ENCODE measurements around the gene TMEM178B. TPM values are rescaled to one million over a fixed set of nuclear protein-coding genes. Genes with fewer than 3 reads are reported as not detected.

TMEM178B gene
- total and polyA plus RNA-seq, 2 of the 13 experiments (the other 11 are each of a cell fraction or from before 2014, with no cell fraction given) = 0.01 to 0.02 TPM

DNA sequence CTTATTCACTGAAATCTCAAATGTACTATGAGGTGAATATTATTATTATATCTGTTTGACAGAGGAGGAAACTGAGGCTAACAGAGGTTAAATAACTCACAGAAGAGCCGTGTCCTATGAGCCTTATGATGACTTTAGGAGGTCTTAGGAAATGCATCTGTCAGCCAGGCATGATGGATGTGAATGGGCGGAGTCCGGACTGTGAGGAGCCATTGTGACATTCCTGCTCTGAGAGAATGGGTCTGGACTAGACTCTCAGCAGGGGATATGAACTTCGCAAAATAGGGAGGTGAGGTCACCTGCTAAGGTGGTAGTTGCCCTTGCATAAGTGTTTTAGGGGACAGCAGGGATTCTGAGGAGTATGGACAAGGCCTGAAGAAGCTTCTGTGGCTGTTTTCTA lies 153.6 kb downstream of the TMEM178B start (continued):
- no peak for TF ChIP-seq SAP130 (CRISPR knock-in tag; IDR thresholded peaks at IDR 0.05; ENCODE audit: low read depth)
- TF ChIP-seq STAT5B (CRISPR knock-in tag; IDR thresholded peaks at IDR 0.05) = no peak
- TF ChIP-seq TGIF2 (CRISPR knock-in tag; IDR thresholded peaks at IDR 0.05) = no peak
- TF ChIP-seq ZNF879 (CRISPR knock-in tag; IDR thresholded peaks at IDR 0.05) = no peak

DNA sequence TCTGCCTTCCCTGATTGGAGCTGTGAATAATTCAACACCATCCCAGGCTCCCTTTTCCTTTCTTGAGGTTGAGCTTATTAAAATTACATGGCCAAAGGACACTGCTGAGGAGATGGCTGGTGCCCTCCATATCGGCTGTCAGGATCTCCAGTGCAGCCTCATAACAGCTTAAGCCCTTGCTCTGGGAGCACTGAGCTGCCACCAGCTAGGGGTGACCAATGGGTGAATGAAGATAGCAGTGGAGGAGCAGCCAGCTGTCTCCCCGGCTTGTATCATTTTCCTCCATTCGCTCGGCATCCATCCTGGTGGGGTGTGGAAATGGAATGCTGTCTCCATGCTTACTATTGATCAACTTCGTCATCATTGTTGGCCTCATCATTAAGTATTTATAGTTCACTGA lies 154.6 kb downstream of the TMEM178B start:
- no peak overlapping the region for H2AFZ ChIP-seq (ENCODE audit: low read length)
- no peaks in the 10 kb centered on the region for H3K27me3 ChIP-seq (ENCODE audit: control insufficient read depth in 1 of 2, insufficient read depth in 2 of 2, low read length in 2 of 2)
- H3K36me3 ChIP-seq (replicated peaks in 1 of 2; ENCODE audit: control insufficient read depth in 1 of 2, insufficient read depth in 2 of 2, low read length in 2 of 2) = no peaks in the 10 kb centered on the region
- no peak overlapping the region for H3K4me3 ChIP-seq (replicated peaks in 1 of 3; ENCODE audit: insufficient read depth in 1 of 3, low read depth in 2 of 3, low read length in 3 of 3)
- H3K4me2 ChIP-seq (ENCODE audit: low read depth, low read length) = no peak overlapping the region
- no peak overlapping the region for H3K27ac ChIP-seq (ENCODE audit: extremely low read length, insufficient read depth, low read length)
- no peaks in the 10 kb centered on the region for H3K79me2 ChIP-seq (ENCODE audit: insufficient read depth, low read length)
- 23% methylated on average over 5 of the region's 5 CpGs for WGBS (ENCODE audit: low lambda C conversion rate)
- ATAC-seq = no peak
- H3K9me3 ChIP-seq (ENCODE audit: low read length) = no peaks in the 10 kb centered on the region
- no peak for FAIRE-seq
- in situ Hi-C loops (cut with HindIII; ENCODE audit: extremely low pct_ligation_motif_present, low pct_unique_long_range_greater_than_20kb) = no loop called here
- DNase-seq (ENCODE audit: low spot score) = no peak
- no peak for TF ChIP-seq SOX13 (IDR thresholded peaks at IDR 0.05)
- no peak for TF ChIP-seq SOX13 (CRISPR knock-in tag; conservative IDR thresholded peaks at IDR 0.05 in 1 of 2, IDR thresholded peaks at IDR 0.05 in 1 of 2)
- TF ChIP-seq XBP1 (CRISPR knock-in tag; IDR thresholded peaks at IDR 0.05) = no peak
- TF ChIP-seq EED (CRISPR knock-in tag; IDR thresholded peaks at IDR 0.05) = no peak
- no peak for TF ChIP-seq CC2D1A (CRISPR knock-in tag; IDR thresholded peaks at IDR 0.05)
- TF ChIP-seq, protein P1, sequence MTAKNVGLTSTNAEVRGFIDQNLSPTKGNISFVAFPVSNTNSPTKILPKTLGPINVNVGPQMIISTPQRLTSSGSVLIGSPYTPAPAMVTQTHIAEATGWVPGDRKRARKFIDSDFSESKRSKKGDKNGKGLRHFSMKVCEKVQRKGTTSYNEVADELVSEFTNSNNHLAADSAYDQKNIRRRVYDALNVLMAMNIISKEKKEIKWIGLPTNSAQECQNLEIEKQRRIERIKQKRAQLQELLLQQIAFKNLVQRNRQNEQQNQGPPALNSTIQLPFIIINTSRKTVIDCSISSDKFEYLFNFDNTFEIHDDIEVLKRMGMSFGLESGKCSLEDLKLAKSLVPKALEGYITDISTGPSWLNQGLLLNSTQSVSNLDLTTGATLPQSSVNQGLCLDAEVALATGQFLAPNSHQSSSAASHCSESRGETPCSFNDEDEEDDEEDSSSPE (CRISPR knock-in tag; IDR thresholded peaks at IDR 0.05) = no peak
- no peak for TF ChIP-seq HMG20A (CRISPR knock-in tag; IDR thresholded peaks at IDR 0.05; ENCODE audit: borderline replicate concordance)
- no peak for TF ChIP-seq PRMT3 (CRISPR knock-in tag; IDR thresholded peaks at IDR 0.05; ENCODE audit: borderline replicate concordance, low read depth)
- TF ChIP-seq SNAPC2 (CRISPR knock-in tag; IDR thresholded peaks at IDR 0.05) = no peak
- no peak for TF ChIP-seq ZNF773 (CRISPR knock-in tag; IDR thresholded peaks at IDR 0.05; ENCODE audit: borderline replicate concordance)
- TF ChIP-seq, protein P2, sequence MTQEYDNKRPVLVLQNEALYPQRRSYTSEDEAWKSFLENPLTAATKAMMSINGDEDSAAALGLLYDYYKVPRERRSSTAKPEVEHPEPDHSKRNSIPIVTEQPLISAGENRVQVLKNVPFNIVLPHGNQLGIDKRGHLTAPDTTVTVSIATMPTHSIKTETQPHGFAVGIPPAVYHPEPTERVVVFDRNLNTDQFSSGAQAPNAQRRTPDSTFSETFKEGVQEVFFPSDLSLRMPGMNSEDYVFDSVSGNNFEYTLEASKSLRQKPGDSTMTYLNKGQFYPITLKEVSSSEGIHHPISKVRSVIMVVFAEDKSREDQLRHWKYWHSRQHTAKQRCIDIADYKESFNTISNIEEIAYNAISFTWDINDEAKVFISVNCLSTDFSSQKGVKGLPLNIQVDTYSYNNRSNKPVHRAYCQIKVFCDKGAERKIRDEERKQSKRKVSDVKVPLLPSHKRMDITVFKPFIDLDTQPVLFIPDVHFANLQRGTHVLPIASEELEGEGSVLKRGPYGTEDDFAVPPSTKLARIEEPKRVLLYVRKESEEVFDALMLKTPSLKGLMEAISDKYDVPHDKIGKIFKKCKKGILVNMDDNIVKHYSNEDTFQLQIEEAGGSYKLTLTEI (CRISPR knock-in tag; conservative IDR thresholded peaks at IDR 0.05) = no peak
- TF ChIP-seq, protein P3, sequence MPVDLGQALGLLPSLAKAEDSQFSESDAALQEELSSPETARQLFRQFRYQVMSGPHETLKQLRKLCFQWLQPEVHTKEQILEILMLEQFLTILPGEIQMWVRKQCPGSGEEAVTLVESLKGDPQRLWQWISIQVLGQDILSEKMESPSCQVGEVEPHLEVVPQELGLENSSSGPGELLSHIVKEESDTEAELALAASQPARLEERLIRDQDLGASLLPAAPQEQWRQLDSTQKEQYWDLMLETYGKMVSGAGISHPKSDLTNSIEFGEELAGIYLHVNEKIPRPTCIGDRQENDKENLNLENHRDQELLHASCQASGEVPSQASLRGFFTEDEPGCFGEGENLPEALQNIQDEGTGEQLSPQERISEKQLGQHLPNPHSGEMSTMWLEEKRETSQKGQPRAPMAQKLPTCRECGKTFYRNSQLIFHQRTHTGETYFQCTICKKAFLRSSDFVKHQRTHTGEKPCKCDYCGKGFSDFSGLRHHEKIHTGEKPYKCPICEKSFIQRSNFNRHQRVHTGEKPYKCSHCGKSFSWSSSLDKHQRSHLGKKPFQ (CRISPR knock-in tag; IDR thresholded peaks at IDR 0.05; ENCODE audit: insufficient replicate concordance) = no peak
- no peak for TF ChIP-seq MED13 (CRISPR knock-in tag; IDR thresholded peaks at IDR 0.05)
- TF ChIP-seq FOXM1 (CRISPR knock-in tag; IDR thresholded peaks at IDR 0.05) = no peak
- TF ChIP-seq NFYB (CRISPR knock-in tag; IDR thresholded peaks at IDR 0.05) = no peak
- no peak for TF ChIP-seq TOPORS (CRISPR knock-in tag; IDR thresholded peaks at IDR 0.05)
- no peak for TF ChIP-seq CAMTA2 (CRISPR knock-in tag; IDR thresholded peaks at IDR 0.05; ENCODE audit: borderline replicate concordance)
- no peak for TF ChIP-seq SRSF4 (IDR thresholded peaks at IDR 0.05; ENCODE audit: low read depth, low read length, poor library complexity, severe bottlenecking)
- CTCF ChIA-PET (ENCODE audit: low intra/inter-chr PET ratio, low total read pairs) = no interaction called here
- no TSS peak for BruUV-seq (replicated peaks)
- no peaks in the 10 kb centered on the region for H4K20me1 ChIP-seq (ENCODE audit: insufficient read depth, low read length)
- intact Hi-C loops (cut with micrococcal nuclease; ENCODE audit: unreplicated experiment) = no loop called here
- POLR2A ChIA-PET = no interaction called here
- H3K9ac ChIP-seq (ENCODE audit: insufficient read depth, low read depth, low read length) = no peak overlapping the region
- H3K4me1 ChIP-seq (ENCODE audit: insufficient read depth, low read length) = peaks cover 13% of the 10 kb centered on the region

Data from HepG2 (cell line).